Natural killer cell (primary cell): Measurements from ENCODE around the gene CCDC28A. TPM values are rescaled to one million over a fixed set of nuclear protein-coding genes. Genes with fewer than 3 reads are reported as not detected.

ENCODE experiments used
- ATAC-seq, 3 donors: fragments of 150-1000 bp in 2 of 3; fragments of 200-7000 bp in 1 of 3; cut with Tn5 transposase; 1 replicate in 1 of 3; 2 replicates in 2 of 3; pipeline ENCODE4 v1.10.0; 2021; ENCODE audit warnings: mild to moderate bottlenecking in 2 of 3, moderate library complexity in 2 of 3
- DNase-seq, 2 donors: peaks; one replicate each; pipeline versions ENCODE4 v3.0.0 to v3.0.0-alpha.2; 2013 to 2021; ENCODE audit warnings: mixed read lengths in 1 of 2
- H3K27ac ChIP-seq: one replicate; pipeline ENCODE4 v1.5.1; 2013; ENCODE audit warnings: mild to moderate bottlenecking, low read length
- H3K27me3 ChIP-seq: one replicate; pipeline ENCODE4 v1.6.1; 2013; ENCODE audit warnings: low read length; ENCODE audit not compliant: control insufficient read depth, insufficient read depth
- H3K36me3 ChIP-seq: one replicate; pipeline ENCODE4 v1.6.1; 2013; ENCODE audit warnings: low read length; ENCODE audit not compliant: control insufficient read depth, insufficient read depth
- H3K4me1 ChIP-seq: one replicate; pipeline ENCODE4 v1.6.1; 2013; ENCODE audit warnings: low read length; ENCODE audit not compliant: control insufficient read depth, insufficient read depth
- H3K4me3 ChIP-seq: one replicate; pipeline ENCODE4 v1.5.1; 2013; ENCODE audit warnings: low read length
- H3K9me3 ChIP-seq: one replicate; pipeline ENCODE4 v1.6.1; 2013; ENCODE audit warnings: low read length; ENCODE audit not compliant: control insufficient read depth, insufficient read depth
- H3K27ac Mint-ChIP-seq, 2 donors: one replicate each; pipeline ENCODE4 v1.8.0; 2022; ENCODE audit warnings: mild to moderate bottlenecking in 2 of 2, mixed read lengths in 2 of 2, moderate library complexity in 1 of 2
- H3K27me3 Mint-ChIP-seq, 2 donors: one replicate each; pipeline ENCODE4 v1.8.0; 2022; ENCODE audit warnings: low read depth in 2 of 2, mixed read lengths in 2 of 2
- H3K36me3 Mint-ChIP-seq: one replicate; pipeline ENCODE4 v1.8.0; 2022; ENCODE audit warnings: mixed read lengths
- H3K4me1 Mint-ChIP-seq, 2 donors: one replicate each; pipeline ENCODE4 v1.8.0; 2022; ENCODE audit warnings: mixed read lengths in 2 of 2
- H3K4me3 Mint-ChIP-seq: one replicate; pipeline ENCODE4 v1.8.0; 2022; ENCODE audit warnings: mild to moderate bottlenecking, moderate library complexity, mixed read lengths
- H3K9me3 Mint-ChIP-seq, 2 donors: one replicate each; pipeline ENCODE4 v1.8.0; 2022; ENCODE audit warnings: mixed read lengths in 2 of 2
- WGBS: methylation state at CpG from one replicate; pipeline ENCODE4 v1.1.7; 2013; ENCODE audit warnings: missing lambda C conversion rate; ENCODE audit not compliant: insufficient coverage; 5-methylcytosine and 5-hydroxymethylcytosine counted together
- intact Hi-C: fragments of 100-400 bp; cut with micrococcal nuclease; formaldehyde crosslinking; loops from one replicate; pipeline ENCODE4 v1.14.2; 2022
- total RNA-seq, 4 donors: library from RNA; stranded (reverse); fragments of 120-200 nt in 1 of 4; gene quantifications; one replicate each; pipeline versions ENCODE4 v1.2.3 to v1.2.4, GENCODE V29; 2013 to 2022
- TF ChIP-seq, protein P1 (sequence below): fragments of 200-600 bp; IDR thresholded peaks from one replicate; pipeline ENCODE4 v1.8.0; 2022; ENCODE audit warnings: antibody characterized with exemption

CCDC28A gene
- total RNA-seq, 3 donors from 2014 or later (not counting 1 experiment from before 2014, with no cell fraction given): 22.2 to 25.4 (median 24.3) TPM

DNA sequence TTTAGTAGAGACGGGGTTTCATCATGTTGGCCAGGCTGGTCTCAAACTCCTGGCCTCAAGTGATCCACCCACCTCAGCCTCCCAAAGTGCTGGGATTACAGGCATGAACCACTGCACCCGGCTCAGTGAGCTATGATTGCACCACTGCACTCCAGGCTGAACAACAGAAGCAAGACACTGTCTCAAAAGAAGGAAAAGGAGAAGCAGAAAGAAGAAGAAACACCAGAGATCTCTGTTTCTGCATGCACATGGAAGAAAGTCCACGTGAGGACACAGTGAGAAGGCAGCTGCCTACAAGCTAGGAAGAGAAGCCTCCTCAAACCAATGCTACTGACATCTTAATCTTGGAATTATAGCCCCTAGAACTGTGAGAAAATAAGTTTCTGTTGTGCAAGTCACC is 38.3 kb downstream of the CCDC28A start:
- WGBS: 74% methylated on average over 3 of the region's 3 CpGs
- Histone ChIP-seq H3K4me1 (no peaks in the 10 kb centered on the region), H3K4me3 (no peak overlapping the region), H3K27ac (no peak overlapping the region), H3K27me3 (no peaks in the 10 kb centered on the region), H3K36me3 (no peaks in the 10 kb centered on the region), H3K9me3 (no peaks in the 10 kb centered on the region)
- Mint-ChIP-seq H3K4me1 (no peaks in the 10 kb centered on the region), H3K27ac (no peak overlapping the region), H3K27me3 (peaks cover 7% of the 10 kb centered on the region in 2 donors), H3K36me3 (no peaks in the 10 kb centered on the region), H3K4me3 (no peak overlapping the region), H3K9me3 (no peaks in the 10 kb centered on the region)
- ATAC-seq (no peak), DNase-seq (no peak)
- intact Hi-C loops: loop anchor here (10.0 kb wide), 1 partner anchor 243 kb away; no protein-coding TSS in a partner anchor
- TF ChIP-seq, protein P1, sequence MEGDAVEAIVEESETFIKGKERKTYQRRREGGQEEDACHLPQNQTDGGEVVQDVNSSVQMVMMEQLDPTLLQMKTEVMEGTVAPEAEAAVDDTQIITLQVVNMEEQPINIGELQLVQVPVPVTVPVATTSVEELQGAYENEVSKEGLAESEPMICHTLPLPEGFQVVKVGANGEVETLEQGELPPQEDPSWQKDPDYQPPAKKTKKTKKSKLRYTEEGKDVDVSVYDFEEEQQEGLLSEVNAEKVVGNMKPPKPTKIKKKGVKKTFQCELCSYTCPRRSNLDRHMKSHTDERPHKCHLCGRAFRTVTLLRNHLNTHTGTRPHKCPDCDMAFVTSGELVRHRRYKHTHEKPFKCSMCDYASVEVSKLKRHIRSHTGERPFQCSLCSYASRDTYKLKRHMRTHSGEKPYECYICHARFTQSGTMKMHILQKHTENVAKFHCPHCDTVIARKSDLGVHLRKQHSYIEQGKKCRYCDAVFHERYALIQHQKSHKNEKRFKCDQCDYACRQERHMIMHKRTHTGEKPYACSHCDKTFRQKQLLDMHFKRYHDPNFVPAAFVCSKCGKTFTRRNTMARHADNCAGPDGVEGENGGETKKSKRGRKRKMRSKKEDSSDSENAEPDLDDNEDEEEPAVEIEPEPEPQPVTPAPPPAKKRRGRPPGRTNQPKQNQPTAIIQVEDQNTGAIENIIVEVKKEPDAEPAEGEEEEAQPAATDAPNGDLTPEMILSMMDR: no peak

DNA sequence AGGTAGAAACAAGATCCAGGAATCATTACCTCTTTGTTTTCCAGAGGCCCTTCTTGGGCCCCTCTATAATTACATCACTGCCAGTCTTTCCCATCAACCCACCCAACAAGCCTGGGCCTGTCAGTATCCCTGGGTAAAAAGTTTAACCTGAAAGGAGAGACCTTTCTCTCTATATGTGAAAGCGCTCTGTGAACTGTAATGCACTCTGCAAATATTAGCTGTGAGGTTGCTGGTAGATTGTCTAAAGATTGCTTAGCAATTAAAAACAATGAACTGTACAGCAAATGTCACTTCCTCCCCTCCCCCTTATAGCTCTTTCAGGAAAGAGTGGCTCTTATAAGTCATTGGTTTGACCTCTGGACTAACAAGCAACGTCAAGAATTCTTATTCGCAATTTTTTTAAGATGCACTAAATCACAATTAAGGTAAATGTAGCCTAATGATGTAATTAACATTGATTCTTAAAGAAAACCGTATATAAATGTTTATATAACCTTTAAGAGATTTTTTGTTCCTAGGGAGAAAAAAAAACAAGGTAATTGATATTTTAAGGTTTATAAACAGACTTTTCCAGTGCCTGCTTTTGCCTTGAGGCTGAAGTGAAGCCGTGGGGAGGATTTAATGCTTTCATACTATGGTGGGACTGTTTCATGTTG is 40.7 kb downstream of the CCDC28A start:
- 83% methylated on average over 2 of the region's 5 CpGs for WGBS
- H3K36me3 ChIP-seq: no peaks in the 10 kb centered on the region
- Mint-ChIP-seq H3K9me3 (no peaks in the 10 kb centered on the region), H3K4me1 (no peaks in the 10 kb centered on the region), H3K4me3 (no peak overlapping the region), H3K27me3 (peaks cover 3 to 7% of the 10 kb centered on the region in 2 donors), H3K36me3 (no peaks in the 10 kb centered on the region), H3K27ac (no peak overlapping the region)
- DNase-seq (no peak), ATAC-seq (no peak)
- no peak overlapping the region for H3K27ac ChIP-seq
- intact Hi-C loops: loop anchor here (10.0 kb wide), 1 partner anchor 240 kb away; no protein-coding TSS in a partner anchor
- no peaks in the 10 kb centered on the region for H3K27me3 ChIP-seq
- H3K9me3 ChIP-seq: no peaks in the 10 kb centered on the region
- H3K4me1 ChIP-seq: no peaks in the 10 kb centered on the region
- TF ChIP-seq, protein P1: no peak
- H3K4me3 ChIP-seq: no peak overlapping the region

DNA sequence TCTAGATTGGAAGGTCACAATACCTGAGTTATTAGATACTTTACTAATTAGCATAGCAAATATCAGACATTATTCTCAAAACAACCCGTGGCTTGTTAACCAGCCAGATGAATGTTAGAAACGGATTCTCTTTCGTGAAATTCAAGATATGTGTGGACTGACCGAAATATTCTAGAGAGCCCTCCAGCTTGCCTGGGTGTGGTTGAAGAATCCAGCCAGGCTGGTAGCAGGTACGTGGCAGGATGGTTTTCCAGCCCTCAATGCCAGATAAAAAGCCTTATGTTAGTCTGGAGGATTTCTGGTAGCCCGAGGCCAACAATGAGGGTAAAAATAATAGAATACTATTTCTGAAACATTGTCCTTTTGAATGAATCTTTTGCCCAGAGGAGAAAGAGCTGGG is 41.7 kb downstream of the CCDC28A start:
- no peaks in the 10 kb centered on the region for H3K9me3 ChIP-seq
- H3K9me3 Mint-ChIP-seq: no peaks in the 10 kb centered on the region
- H3K36me3 Mint-ChIP-seq: no peaks in the 10 kb centered on the region
- 87% methylated on average over 6 of the region's 6 CpGs for WGBS
- no peaks in the 10 kb centered on the region for H3K4me1 ChIP-seq
- no peak overlapping the region for H3K4me3 ChIP-seq
- no peaks in the 10 kb centered on the region for H3K27me3 ChIP-seq
- H3K27ac Mint-ChIP-seq: no peak overlapping the region
- no peak for DNase-seq
- H3K4me3 Mint-ChIP-seq: no peak overlapping the region
- no peak overlapping the region for H3K27ac ChIP-seq
- TF ChIP-seq, protein P1: no peak
- no peaks in the 10 kb centered on the region for H3K4me1 Mint-ChIP-seq
- no peaks in the 10 kb centered on the region for H3K36me3 ChIP-seq
- ATAC-seq: no peak
- intact Hi-C loops: loop anchor here (10.0 kb wide), 1 partner anchor 240 kb away; no protein-coding TSS in a partner anchor
- H3K27me3 Mint-ChIP-seq: peaks cover 3 to 7% of the 10 kb centered on the region in 2 donors
